Caco-2 (cell line): ENCODE measurements around the gene WDFY4. TPM values are rescaled to one million over a fixed set of nuclear protein-coding genes. Genes with fewer than 3 reads are reported as not detected.

Experiments used
- BruUV-seq: library from RNA; stranded (reverse); fragments of 400-500 nt; replicated peaks from 2 replicates; lab custom pipeline; 2021; lab: Mats Ljungman, UMichigan
- CTCF ChIA-PET: fragments of 300-600 bp; sonication (Branson Sonifier 250); formaldehyde crosslinking; loops from one replicate; lab custom pipeline; 2022; ENCODE audit warnings: antibody characterized with exemption; lab: Charles Lee
- POLR2A ChIA-PET: fragments of 300-600 bp; sonication (Branson Sonifier 250); formaldehyde crosslinking; loops from one replicate; lab custom pipeline; 2022; ENCODE audit warnings: antibody characterized with exemption; lab: Charles Lee
- DNase-seq, 2 experiments: peaks; one replicate each; pipeline versions ENCODE4 v3.0.0 to v3.0.0-alpha.2; 2020 to 2022
- H3K27me3 ChIP-seq: replicated peaks from 2 replicates; pipeline ENCODE4 v1.6.0; 2011; ENCODE audit warnings: low read length; ENCODE audit not compliant: control insufficient read depth, insufficient read depth
- H3K36me3 ChIP-seq: 2 replicates; pipeline ENCODE4 v1.5.1; 2011; ENCODE audit warnings: low read length; ENCODE audit not compliant: control insufficient read depth, insufficient read depth
- H3K4me1 ChIP-seq: fragments of 250-450 bp; sonication (Bioruptor Pico); 2 replicates; pipeline ENCODE4 v1.5.1; 2020; ENCODE audit warnings: mild to moderate bottlenecking
- H3K4me3 ChIP-seq: 2 replicates; pipeline ENCODE4 v1.5.1; 2011; ENCODE audit warnings: low read depth, mild to moderate bottlenecking, control low read depth, low read length
- H3K9me3 ChIP-seq: fragments of 250-450 bp; sonication (Bioruptor Pico); 2 replicates; pipeline ENCODE4 v1.5.1; 2020; ENCODE audit warnings: mild to moderate bottlenecking, moderate library complexity
- H3K27ac Mint-ChIP-seq: one replicate; pipeline ENCODE4 v1.8.0; 2022; ENCODE audit warnings: mixed read lengths; ENCODE audit not compliant: unreplicated experiment
- H3K27me3 Mint-ChIP-seq: one replicate; pipeline ENCODE4 v1.8.0; 2022; ENCODE audit warnings: mixed read lengths; ENCODE audit not compliant: insufficient read depth, unreplicated experiment
- H3K36me3 Mint-ChIP-seq: one replicate; pipeline ENCODE4 v1.8.0; 2022; ENCODE audit warnings: mild to moderate bottlenecking, mixed read lengths; ENCODE audit not compliant: insufficient read depth, unreplicated experiment
- H3K4me1 Mint-ChIP-seq: one replicate; pipeline ENCODE4 v1.8.0; 2022; ENCODE audit warnings: low read depth, mixed read lengths; ENCODE audit not compliant: unreplicated experiment
- H3K4me3 Mint-ChIP-seq: one replicate; pipeline ENCODE4 v1.8.0; 2022; ENCODE audit warnings: mild to moderate bottlenecking, moderate library complexity, mixed read lengths; ENCODE audit not compliant: unreplicated experiment
- H3K9me3 Mint-ChIP-seq: one replicate; pipeline ENCODE4 v1.8.0; 2022; ENCODE audit warnings: mixed read lengths; ENCODE audit not compliant: unreplicated experiment
- intact Hi-C: fragments of 100-400 bp; cut with micrococcal nuclease; formaldehyde crosslinking; loops from one replicate; pipeline ENCODE4 v1.10.0; 2022; ENCODE audit not compliant: unreplicated experiment
- total RNA-seq: library from RNA; stranded (reverse); gene quantifications from 2 replicates; pipeline ENCODE4 v1.2.3, GENCODE V29; 2022
- TF ChIP-seq, protein P1 (sequence below), 2 experiments: fragments of 200-600 bp in 1 of 2; IDR thresholded peaks; 1 replicate in 1 of 2; 2 replicates in 1 of 2; pipeline versions ENCODE4 v1.5.1 to v1.8.0; 2011 to 2022; ENCODE audit warnings: antibody characterized with exemption in 1 of 2, control low read depth in 1 of 2, inconsistent platforms in 1 of 2, low read depth in 1 of 2, low read length in 1 of 2, mild to moderate bottlenecking in 1 of 2, moderate library complexity in 1 of 2; ENCODE audit not compliant: insufficient read depth in 1 of 2, severe bottlenecking in 1 of 2, unreplicated experiment in 1 of 2

The WDFY4 gene
- total RNA-seq, 1 experiment from 2014 or later: not detected

DNA sequence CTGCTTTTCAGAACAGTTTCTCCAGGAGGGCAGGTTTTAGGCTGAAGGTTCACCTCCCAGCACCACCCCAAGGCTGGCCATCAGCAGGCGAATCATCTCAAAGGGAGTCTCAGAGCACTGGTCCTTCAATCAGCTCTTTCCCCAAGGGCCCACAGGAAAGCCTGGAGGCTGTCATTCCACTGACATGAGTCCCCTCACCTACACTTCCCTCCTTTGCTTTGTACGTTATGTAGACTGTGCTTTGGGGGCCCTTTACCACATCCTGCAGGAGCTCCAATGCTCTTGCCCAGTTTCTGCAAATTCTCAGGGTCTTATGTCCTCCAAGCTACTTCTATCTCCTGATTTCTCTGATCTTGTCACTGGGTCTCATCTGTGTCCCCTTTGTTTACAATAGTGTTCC is 15.4 kb downstream of the WDFY4 start:
- Mint-ChIP-seq H3K36me3 (no peaks in the 10 kb centered on the region), H3K27me3 (peaks cover 30% of the 10 kb centered on the region), H3K4me3 (no peak overlapping the region), H3K4me1 (no peaks in the 10 kb centered on the region), H3K9me3 (no peaks in the 10 kb centered on the region), H3K27ac (no peak overlapping the region)
- intact Hi-C loops: no loop called here
- Histone ChIP-seq H3K36me3 (no peaks in the 10 kb centered on the region), H3K27me3 (peaks cover 4% of the 10 kb centered on the region), H3K4me3 (no peak overlapping the region), H3K9me3 (no peaks in the 10 kb centered on the region), H3K4me1 (no peaks in the 10 kb centered on the region)
- CTCF ChIA-PET: interaction anchor here (1.2 kb wide), 1 partner anchor 42 kb away, joined by 3 read pairs; no protein-coding TSS in a partner anchor
- POLR2A ChIA-PET: no interaction called here
- DNase-seq: no peak
- no TSS peak for BruUV-seq
- TF ChIP-seq, protein P1, sequence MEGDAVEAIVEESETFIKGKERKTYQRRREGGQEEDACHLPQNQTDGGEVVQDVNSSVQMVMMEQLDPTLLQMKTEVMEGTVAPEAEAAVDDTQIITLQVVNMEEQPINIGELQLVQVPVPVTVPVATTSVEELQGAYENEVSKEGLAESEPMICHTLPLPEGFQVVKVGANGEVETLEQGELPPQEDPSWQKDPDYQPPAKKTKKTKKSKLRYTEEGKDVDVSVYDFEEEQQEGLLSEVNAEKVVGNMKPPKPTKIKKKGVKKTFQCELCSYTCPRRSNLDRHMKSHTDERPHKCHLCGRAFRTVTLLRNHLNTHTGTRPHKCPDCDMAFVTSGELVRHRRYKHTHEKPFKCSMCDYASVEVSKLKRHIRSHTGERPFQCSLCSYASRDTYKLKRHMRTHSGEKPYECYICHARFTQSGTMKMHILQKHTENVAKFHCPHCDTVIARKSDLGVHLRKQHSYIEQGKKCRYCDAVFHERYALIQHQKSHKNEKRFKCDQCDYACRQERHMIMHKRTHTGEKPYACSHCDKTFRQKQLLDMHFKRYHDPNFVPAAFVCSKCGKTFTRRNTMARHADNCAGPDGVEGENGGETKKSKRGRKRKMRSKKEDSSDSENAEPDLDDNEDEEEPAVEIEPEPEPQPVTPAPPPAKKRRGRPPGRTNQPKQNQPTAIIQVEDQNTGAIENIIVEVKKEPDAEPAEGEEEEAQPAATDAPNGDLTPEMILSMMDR (IDR thresholded peaks at IDR 0.05; ENCODE audit: insufficient read depth in 1 of 2, low read depth in 1 of 2, low read length in 1 of 2, severe bottlenecking in 1 of 2, unreplicated experiment in 1 of 2): no peak

DNA sequence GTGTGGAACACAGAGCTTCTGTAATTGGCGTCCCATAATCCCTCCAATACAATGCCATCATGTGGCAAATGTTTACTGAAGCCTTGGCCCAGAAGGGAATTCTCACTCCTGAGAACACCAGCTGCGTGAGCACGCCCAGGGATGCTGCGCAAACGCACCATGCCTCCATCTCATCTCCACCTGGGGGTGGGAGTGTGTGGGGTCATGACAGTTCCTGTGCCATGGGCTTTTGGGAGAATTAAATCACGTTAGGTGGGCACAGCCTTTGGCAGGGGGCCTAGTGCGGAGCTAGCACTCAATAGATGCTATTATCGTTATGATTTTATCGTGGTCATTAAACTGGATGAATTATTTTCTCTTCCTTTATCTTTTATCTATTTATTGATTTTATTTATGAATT is 15.8 kb downstream of the WDFY4 start:
- CTCF ChIA-PET: interaction anchor here (1.2 kb wide), 1 partner anchor 42 kb away, joined by 3 read pairs; no protein-coding TSS in a partner anchor
- H3K36me3 ChIP-seq: no peaks in the 10 kb centered on the region
- H3K27me3 Mint-ChIP-seq: peaks cover 32% of the 10 kb centered on the region
- H3K27me3 ChIP-seq: peaks cover 4% of the 10 kb centered on the region
- H3K4me1 Mint-ChIP-seq: no peaks in the 10 kb centered on the region
- H3K4me3 ChIP-seq: no peak overlapping the region
- intact Hi-C loops: no loop called here
- no peaks in the 10 kb centered on the region for H3K36me3 Mint-ChIP-seq
- H3K9me3 Mint-ChIP-seq: no peaks in the 10 kb centered on the region
- no TSS peak for BruUV-seq
- H3K27ac Mint-ChIP-seq: no peak overlapping the region
- H3K4me3 Mint-ChIP-seq: no peak overlapping the region
- TF ChIP-seq, protein P1 (IDR thresholded peaks at IDR 0.05; ENCODE audit: insufficient read depth in 1 of 2, low read depth in 1 of 2, low read length in 1 of 2, severe bottlenecking in 1 of 2, unreplicated experiment in 1 of 2): no peak
- POLR2A ChIA-PET: no interaction called here
- no peak for DNase-seq
- H3K4me1 ChIP-seq: no peaks in the 10 kb centered on the region
- H3K9me3 ChIP-seq: no peaks in the 10 kb centered on the region

DNA sequence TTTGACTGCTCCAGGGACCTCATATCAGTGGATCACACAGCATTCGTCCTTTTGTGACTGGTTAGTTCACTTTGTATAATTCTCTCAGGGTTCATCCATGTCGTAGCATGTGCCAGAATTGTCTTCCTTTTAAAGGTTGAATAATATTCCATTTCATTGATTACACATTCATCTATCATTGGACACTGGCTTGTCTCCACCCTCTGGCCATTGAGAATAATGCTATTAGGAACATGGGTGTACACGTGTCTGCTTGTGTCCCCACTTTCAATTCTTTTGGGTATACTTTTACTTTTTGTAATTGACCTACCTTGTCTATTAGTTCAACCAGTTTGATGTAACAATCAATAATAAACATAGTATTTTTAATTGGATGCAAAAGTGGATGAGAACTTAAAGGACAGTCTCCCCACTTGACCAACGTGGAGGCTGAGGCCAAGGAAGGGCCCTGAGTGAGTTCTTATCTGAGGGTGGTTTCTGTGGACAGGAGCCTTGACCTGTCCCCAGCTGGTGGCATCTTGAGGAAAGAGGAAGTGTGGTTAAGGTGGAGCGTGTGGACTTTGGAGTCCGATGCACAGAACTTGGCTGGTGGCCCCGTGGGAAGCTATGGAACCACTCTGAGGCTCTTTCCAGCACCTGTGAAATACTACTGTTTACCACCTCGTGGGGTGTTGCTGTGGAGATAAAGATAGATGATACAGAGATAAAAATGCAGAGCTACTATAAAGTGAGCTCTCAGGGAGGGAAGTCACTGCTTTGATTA is 16.6 kb downstream of the WDFY4 start:
- Histone ChIP-seq H3K9me3 (no peaks in the 10 kb centered on the region), H3K36me3 (no peaks in the 10 kb centered on the region), H3K4me3 (no peak overlapping the region), H3K4me1 (no peaks in the 10 kb centered on the region), H3K27me3 (peaks cover 4% of the 10 kb centered on the region)
- ChIA-PET POLR2A (no interaction called here), CTCF (no interaction called here)
- intact Hi-C loops: loop anchor here (1.0 kb wide), 1 partner anchor 43 kb away; no protein-coding TSS in a partner anchor
- Mint-ChIP-seq H3K27me3 (peaks cover 33% of the 10 kb centered on the region), H3K9me3 (no peaks in the 10 kb centered on the region), H3K36me3 (no peaks in the 10 kb centered on the region), H3K4me3 (no peak overlapping the region), H3K4me1 (no peaks in the 10 kb centered on the region), H3K27ac (no peak overlapping the region)
- no peak for DNase-seq
- TF ChIP-seq, protein P1 (IDR thresholded peaks at IDR 0.05; ENCODE audit: insufficient read depth in 1 of 2, low read depth in 1 of 2, low read length in 1 of 2, severe bottlenecking in 1 of 2, unreplicated experiment in 1 of 2): no peak
- no TSS peak for BruUV-seq
